Brain microvascular endothelial cell (primary cell): ENCODE measurements around the gene ZNF367.

Experiments
- DNase-seq: peaks from one replicate; pipeline ENCODE4 v3.0.0-alpha.2; 2020
- H3K27ac ChIP-seq: fragments of 250-450 bp; sonication (Bioruptor Pico); 2 replicates; pipeline ENCODE4 v1.5.1; 2020; ENCODE audit warnings: mild to moderate bottlenecking, moderate library complexity
- H3K27me3 ChIP-seq: fragments of 250-450 bp; sonication (Bioruptor Pico); replicated peaks from 2 replicates; pipeline ENCODE4 v1.5.1; 2020; ENCODE audit warnings: mild to moderate bottlenecking
- H3K36me3 ChIP-seq: fragments of 250-450 bp; sonication (Bioruptor Pico); replicated peaks from 2 replicates; pipeline ENCODE4 v1.5.1; 2020; ENCODE audit warnings: mild to moderate bottlenecking
- H3K4me3 ChIP-seq: 2 replicates; pipeline ENCODE4 v1.5.1; 2011; ENCODE audit warnings: low read depth, mild to moderate bottlenecking, control low read depth, low read length, moderate library complexity
- in situ Hi-C: cut with HindIII; loops from 2 replicates; pipeline ENCODE4 v1.10.0; 2017; ENCODE audit warnings: low sequenced_read_pairs, low pct_ligation_motif_present
- TF ChIP-seq, protein P1 (sequence below): IDR thresholded peaks from 2 replicates; pipeline ENCODE4 v1.5.1; 2011; ENCODE audit warnings: low read depth, mild to moderate bottlenecking, moderate library complexity, low read length, control low read depth, inconsistent platforms; ENCODE audit errors: missing control alignments

Gene ZNF367

DNA sequence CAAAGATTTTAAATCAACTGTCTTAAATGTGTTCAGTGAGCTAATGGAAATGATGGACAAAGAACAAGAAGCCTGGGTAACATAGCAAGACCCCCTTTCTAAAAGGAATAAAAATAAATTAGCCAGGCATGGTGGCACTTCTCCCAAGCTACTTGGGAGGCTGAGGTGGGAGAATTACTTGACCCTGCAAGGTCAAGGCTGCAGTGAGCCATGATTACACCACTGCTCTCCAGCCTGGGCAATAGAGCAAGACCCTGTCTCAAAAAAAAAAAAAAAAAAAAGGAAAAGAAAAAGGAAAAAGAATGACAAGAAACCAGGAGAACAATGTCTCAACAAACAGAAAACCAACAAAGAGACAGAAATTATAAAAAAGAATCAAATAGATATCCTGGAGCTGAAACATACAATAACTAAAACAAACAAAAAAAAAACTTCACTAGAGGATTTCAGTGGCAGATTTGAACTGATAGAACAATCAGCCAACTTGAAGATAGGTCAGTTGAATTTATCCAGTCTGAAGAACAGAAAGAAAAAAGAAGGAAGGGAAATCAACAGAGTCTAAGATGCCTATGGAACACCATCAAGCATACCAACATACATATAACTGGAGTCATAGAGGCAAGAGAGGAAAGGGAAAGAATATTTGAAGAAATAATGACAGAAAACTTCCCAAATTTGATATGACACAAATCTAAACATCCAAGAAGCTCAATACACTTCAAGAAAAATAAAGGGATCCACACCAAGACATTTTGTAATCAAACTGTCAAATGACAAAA lies 17.8 kb downstream of the ZNF367 start:
- no peaks in the 10 kb centered on the region for H3K27me3 ChIP-seq
- in situ Hi-C loops: no loop called here
- no peak overlapping the region for H3K4me3 ChIP-seq

DNA sequence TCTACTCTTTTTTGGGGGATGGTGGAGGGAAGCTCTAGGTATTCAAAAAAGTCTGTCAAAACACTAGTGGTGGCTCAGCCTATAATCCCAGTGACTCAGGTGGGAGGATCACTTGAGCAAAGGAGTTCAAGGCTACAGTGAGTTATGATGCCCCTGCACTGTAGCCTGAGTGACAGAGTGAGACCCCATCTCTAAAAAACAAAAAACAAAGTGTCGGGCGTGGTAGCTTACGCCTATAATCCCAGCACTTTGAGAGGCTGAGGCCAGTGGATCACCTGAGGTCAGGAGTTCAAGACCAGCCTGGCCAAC lies 18.9 kb downstream of the ZNF367 start:
- no peak overlapping the region for H3K27ac ChIP-seq
- no peak overlapping the region for H3K4me3 ChIP-seq
- TF ChIP-seq, protein P1, sequence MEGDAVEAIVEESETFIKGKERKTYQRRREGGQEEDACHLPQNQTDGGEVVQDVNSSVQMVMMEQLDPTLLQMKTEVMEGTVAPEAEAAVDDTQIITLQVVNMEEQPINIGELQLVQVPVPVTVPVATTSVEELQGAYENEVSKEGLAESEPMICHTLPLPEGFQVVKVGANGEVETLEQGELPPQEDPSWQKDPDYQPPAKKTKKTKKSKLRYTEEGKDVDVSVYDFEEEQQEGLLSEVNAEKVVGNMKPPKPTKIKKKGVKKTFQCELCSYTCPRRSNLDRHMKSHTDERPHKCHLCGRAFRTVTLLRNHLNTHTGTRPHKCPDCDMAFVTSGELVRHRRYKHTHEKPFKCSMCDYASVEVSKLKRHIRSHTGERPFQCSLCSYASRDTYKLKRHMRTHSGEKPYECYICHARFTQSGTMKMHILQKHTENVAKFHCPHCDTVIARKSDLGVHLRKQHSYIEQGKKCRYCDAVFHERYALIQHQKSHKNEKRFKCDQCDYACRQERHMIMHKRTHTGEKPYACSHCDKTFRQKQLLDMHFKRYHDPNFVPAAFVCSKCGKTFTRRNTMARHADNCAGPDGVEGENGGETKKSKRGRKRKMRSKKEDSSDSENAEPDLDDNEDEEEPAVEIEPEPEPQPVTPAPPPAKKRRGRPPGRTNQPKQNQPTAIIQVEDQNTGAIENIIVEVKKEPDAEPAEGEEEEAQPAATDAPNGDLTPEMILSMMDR: no peak
- DNase-seq: no peak
- in situ Hi-C loops: no loop called here
- H3K36me3 ChIP-seq: no peaks in the 10 kb centered on the region
- no peaks in the 10 kb centered on the region for H3K27me3 ChIP-seq

More for the DNA sequence above, 17.8 kb downstream of the ZNF367 start:
- Histone ChIP-seq H3K27ac (no peak overlapping the region), H3K36me3 (no peaks in the 10 kb centered on the region)
- TF ChIP-seq, protein P1: no peak
- DNase-seq: no peak

DNA sequence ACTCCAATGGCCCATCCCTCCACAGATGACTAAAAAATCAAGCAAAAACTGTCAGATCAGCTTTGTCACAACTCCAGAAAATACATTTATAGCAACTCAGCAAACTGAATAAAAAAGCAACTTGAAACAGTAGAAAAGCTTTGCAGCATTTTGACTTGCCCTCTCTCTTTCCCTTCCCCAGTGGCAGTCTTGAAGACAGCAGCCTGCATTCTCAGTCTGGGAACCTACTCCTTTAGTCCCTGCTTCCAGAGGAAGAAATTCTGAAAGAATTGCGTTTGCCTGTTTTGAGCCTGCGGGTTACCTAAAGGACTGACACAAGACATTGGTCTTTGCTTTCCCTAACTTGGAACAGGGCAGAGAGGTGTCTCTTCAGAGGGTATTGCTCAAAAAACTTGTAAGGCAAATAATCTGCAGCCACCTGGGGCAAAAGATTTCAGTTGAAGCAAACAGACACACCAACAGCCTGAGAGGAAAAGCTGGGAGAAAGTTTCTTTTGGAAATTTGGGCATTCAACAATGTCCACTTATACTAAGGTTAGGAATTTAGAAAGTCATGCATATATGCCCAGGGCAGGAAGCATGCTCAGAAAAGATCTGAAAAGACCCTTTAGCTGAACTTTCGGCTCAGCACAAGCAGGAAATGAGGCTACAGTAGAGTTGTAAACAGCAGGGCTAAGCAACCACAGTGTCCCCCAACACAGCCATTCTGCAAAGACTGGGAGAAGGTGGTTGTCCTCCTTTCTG lies 19.4 kb downstream of the ZNF367 start:
- H3K27ac ChIP-seq: no peak overlapping the region

DNA sequence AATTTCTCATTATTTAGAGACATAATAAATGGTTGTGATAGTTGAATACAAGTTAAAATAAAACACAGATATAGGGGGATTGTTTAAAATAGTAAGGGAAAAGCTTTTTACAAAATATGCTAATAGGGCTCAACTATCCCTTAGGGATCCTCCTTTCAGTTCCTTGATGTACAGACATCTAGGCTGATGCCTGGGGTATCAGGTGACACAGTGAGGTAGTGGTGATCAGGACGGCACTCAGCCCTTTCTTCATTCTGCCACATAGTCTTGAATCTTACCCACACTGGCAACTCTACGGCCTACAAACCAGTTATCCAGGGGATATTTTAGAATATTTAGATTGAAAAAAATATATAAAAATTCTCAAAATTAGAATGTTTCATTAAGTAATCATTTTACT lies 22.2 kb downstream of the ZNF367 start:
- Histone ChIP-seq H3K36me3 (no peaks in the 10 kb centered on the region), H3K27me3 (no peaks in the 10 kb centered on the region), H3K4me3 (no peak overlapping the region), H3K27ac (no peak overlapping the region)
- TF ChIP-seq, protein P1: no peak
- DNase-seq: no peak
- in situ Hi-C loops: no loop called here

More for the DNA sequence above, 19.4 kb downstream of the ZNF367 start:
- Histone ChIP-seq H3K36me3 (no peaks in the 10 kb centered on the region), H3K4me3 (no peak overlapping the region), H3K27me3 (no peaks in the 10 kb centered on the region)
- TF ChIP-seq, protein P1: peak; percentile 3
- in situ Hi-C loops: no loop called here
- no peak for DNase-seq

DNA sequence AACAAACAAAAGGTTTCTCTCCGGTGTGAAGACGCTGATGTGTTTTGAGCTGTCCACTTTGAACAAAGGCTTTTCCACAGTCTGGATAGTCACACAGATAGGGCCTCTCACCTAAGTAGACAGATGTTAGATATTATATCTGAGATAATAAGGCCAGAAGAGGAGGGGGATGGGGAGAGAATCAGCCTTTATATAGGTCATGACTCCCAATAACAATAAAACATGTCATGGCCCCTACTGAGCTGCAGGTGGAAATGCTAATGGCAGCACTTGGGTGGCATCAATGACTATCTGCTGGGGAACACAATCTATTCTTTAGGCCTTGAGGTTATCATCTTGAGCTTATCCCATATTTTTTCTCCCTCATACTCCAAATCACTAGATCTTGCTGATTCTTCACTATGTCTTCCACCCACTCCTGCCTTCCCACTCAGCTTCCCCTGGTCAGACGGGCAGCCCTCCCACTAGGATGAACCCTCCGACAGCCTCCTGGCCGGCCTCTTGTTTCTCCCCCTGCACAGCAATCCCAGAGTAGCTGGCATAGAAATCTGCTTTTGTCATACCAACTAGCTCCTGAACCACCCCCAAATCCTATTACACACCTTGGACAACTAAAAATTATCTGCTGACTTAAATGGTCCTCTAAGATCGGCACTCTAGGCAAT lies 23.2 kb downstream of the ZNF367 start:
- TF ChIP-seq, protein P1: no peak
- H3K4me3 ChIP-seq: no peak overlapping the region
- H3K27me3 ChIP-seq: no peaks in the 10 kb centered on the region
- no peaks in the 10 kb centered on the region for H3K36me3 ChIP-seq
- no peak for DNase-seq
- in situ Hi-C loops: no loop called here
- no peak overlapping the region for H3K27ac ChIP-seq
